Psoas muscle (tissue), 8 donors: Measurements from ENCODE around the gene SLC25A3. TPM values are rescaled to one million over a fixed set of nuclear protein-coding genes. Genes with fewer than 3 reads are reported as not detected.
A peak's percentile ranks its signal among the peaks of the same experiment; 100 is the strongest.

Experiments
- ATAC-seq, 4 donors: fragments of 200-7000 bp; cut with Tn5 transposase; one replicate each; pipeline ENCODE4 v1.9.1; 2020; ENCODE audit warnings: moderate library complexity in 3 of 4, mild to moderate bottlenecking in 2 of 4
- DNase-seq, 2 donors: peaks; one replicate each; pipeline ENCODE4 v3.0.0-alpha.2; 2020
- H3K27ac ChIP-seq: fragments of 200-600 bp; one replicate; pipeline ENCODE4 v1.8.0; 2022
- H3K27me3 ChIP-seq, 3 donors: fragments of 200-600 bp in 1 of 3; one replicate each; pipeline versions ENCODE4 v1.6.1 to v1.8.0; 2013 to 2022; ENCODE audit warnings: low read length in 2 of 3, mild to moderate bottlenecking in 2 of 3, moderate library complexity in 1 of 3; ENCODE audit not compliant: insufficient read depth in 3 of 3
- H3K36me3 ChIP-seq, 2 donors: fragments of 200-600 bp in 1 of 2; one replicate each; pipeline versions ENCODE4 v1.6.1 to v1.8.0; 2013 to 2022; ENCODE audit warnings: low read depth in 1 of 2, mild to moderate bottlenecking in 1 of 2, moderate library complexity in 1 of 2; ENCODE audit not compliant: insufficient read depth in 1 of 2
- H3K4me1 ChIP-seq: fragments of 200-600 bp; one replicate; pipeline ENCODE4 v1.8.0; 2022
- H3K4me3 ChIP-seq: fragments of 200-600 bp; one replicate; pipeline ENCODE4 v1.8.0; 2022; ENCODE audit warnings: mild to moderate bottlenecking
- H3K9me3 ChIP-seq: fragments of 200-600 bp; one replicate; pipeline ENCODE4 v1.8.0; 2022
- CTCF ChIP-seq: fragments of 200-600 bp; IDR thresholded peaks from one replicate; pipeline ENCODE4 v1.8.0; 2022; ENCODE audit warnings: antibody characterized with exemption
- WGBS, 3 donors: extraction: QIAGEN DNeasy Blood & Tissue Kit; methylation state at CpG; one replicate each; pipeline versions ENCODE4 v1.1.6 to v1.1.7; 2013; 5-methylcytosine and 5-hydroxymethylcytosine counted together
- intact Hi-C, 2 donors: fragments of 100-400 bp; cut with DNase I; formaldehyde crosslinking; loops; one replicate each; pipeline versions ENCODE4 v1.11.0 to v1.14.2; 2022
- polyA plus RNA-seq, 3 donors: library from polyadenylated mRNA; stranded (reverse); fragments of 200-250 nt; gene quantifications; one replicate each; pipeline ENCODE4 v1.2.3, GENCODE V29; 2013
- total RNA-seq, 4 donors: library from RNA; stranded (reverse); fragmentation: NEBNext Ultra II Directional in 2 of 4; extraction: Animal tissue kit (Norgen Biotek cat#: 25700) in 2 of 4; gene quantifications; one replicate each; pipeline versions ENCODE4 v1.2.1 to v1.2.4, GENCODE V29; 2021 to 2023
- donor health status: healthy with polysubstance abuse.
- donor health status: DM: no; HTN: no; CAD: no; lungs with moderate emphysema.
- donor health status: Bipolar disorder and iron deficiency.
- donor health status: healthy.
- donor health status: DM: yes; HTN: yes; CAD: no.
- donor health status: DM: no; HTN: no; CAD: no.
- donor health status: DM: no; HTN: no; CAD: no.
- donor health status: DM: yes; HTN: yes; CAD: no.

Gene SLC25A3
- total and polyA plus RNA-seq, 7 donors = 665 to 2,071 (median 1,136) TPM

GRCh38 chr12:98645572-98646067 is 52.1 kb downstream of the SLC25A3 start:
- no peak for TF ChIP-seq CTCF
- peaks cover 0 to 26% of the 10 kb centered on the region in 2 donors for H3K36me3 ChIP-seq
- no peaks in the 10 kb centered on the region for H3K9me3 ChIP-seq
- intact Hi-C loops = loop anchor here (2.0 to 5.0 kb wide), 3 partner anchors 53 to 158 kb away; partner anchors contain the start of gene SLC25A3 (in 2 of the 2)
- H3K4me3 ChIP-seq = peak overlapping the region; percentile 74
- peak overlapping the region; percentile 74 for H3K27ac ChIP-seq
- DNase-seq = no peak
- H3K27me3 ChIP-seq = no peaks in the 10 kb centered on the region
- H3K4me1 ChIP-seq = peaks cover 17% of the 10 kb centered on the region
- WGBS, 3 donors = 0 to 2% (median 1%) methylated on average over 20 to 24 of the region's 24 CpGs
- peak; percentile 7 to 38 (median 27) for ATAC-seq

GRCh38 chr12:98646294-98647090 is 53.0 kb downstream of the SLC25A3 start:
- DNase-seq (no peak), ATAC-seq (no peak)
- Histone ChIP-seq H3K36me3 (peaks cover 0 to 35% of the 10 kb centered on the region in 2 donors), H3K4me1 (peaks cover 17% of the 10 kb centered on the region), H3K27me3 (no peaks in the 10 kb centered on the region), H3K27ac (peak overlapping the region; percentile 74), H3K9me3 (no peaks in the 10 kb centered on the region), H3K4me3 (peak overlapping the region; percentile 74)
- intact Hi-C loops = loop anchor here (5.0 kb wide), 2 partner anchors 54 to 159 kb away; partner anchors contain the start of gene SLC25A3 (in 1 of the 2)
- TF ChIP-seq CTCF = peak; percentile 11
- 12 to 18% (median 13%) methylated on average over 8 of the region's 8 CpGs for WGBS, 3 donors

GRCh38 chr12:98651328-98651727 is 57.8 kb downstream of the SLC25A3 start:
- intact Hi-C loops = loop anchor here in 1 of 2 donors (10.0 kb wide), 1 partner anchor 227 kb away; no protein-coding TSS in a partner anchor
- ATAC-seq (no peak), DNase-seq (no peak)
- H3K4me3 ChIP-seq = no peak overlapping the region
- H3K27me3 ChIP-seq = no peaks in the 10 kb centered on the region
- H3K27ac ChIP-seq = no peak overlapping the region
- peaks cover 15% of the 10 kb centered on the region for H3K4me1 ChIP-seq
- no peak for TF ChIP-seq CTCF
- peaks cover 0 to 58% of the 10 kb centered on the region in 2 donors for H3K36me3 ChIP-seq
- no peaks in the 10 kb centered on the region for H3K9me3 ChIP-seq

- ATAC-seq = peak in 1 of 4 donors; percentile 59
- TF ChIP-seq CTCF = peak; percentile 63
Observed at GRCh38 chr12:98653866-98654493, 60.5 kb downstream of the SLC25A3 start.

More at GRCh38 chr12:98653866-98654493, 60.5 kb downstream of the SLC25A3 start:
- Histone ChIP-seq H3K9me3 (no peaks in the 10 kb centered on the region), H3K36me3 (peaks cover 0 to 73% of the 10 kb centered on the region in 2 donors), H3K4me1 (no peaks in the 10 kb centered on the region), H3K27ac (no peak overlapping the region), H3K27me3 (no peaks in the 10 kb centered on the region), H3K4me3 (no peak overlapping the region)
- no peak for DNase-seq
- intact Hi-C loops = loop anchor here in 1 of 2 donors (10.0 kb wide), 1 partner anchor 229 kb away; no protein-coding TSS in a partner anchor
- 88 to 98% (median 94%) methylated on average over 1 of the region's 1 CpG for WGBS, 3 donors

Other genes with a start within 250 kb of the SLC25A3 start
- gene TMPO, start 78.1 kb upstream of the SLC25A3 start, total RNA-seq = 10 to 100 TPM in 2 of 4 donors, 1 to 10 TPM in 2; 9.1 to 15.9 (median 10.8) TPM
- gene TMPO, start 78.1 kb upstream of the SLC25A3 start, polyA plus RNA-seq = 10 to 100 TPM in 1 of 3 donors, 1 to 10 TPM in 2; 5.9 to 13.1 (median 7.9) TPM
- gene IKBIP, start 51.1 kb downstream of the SLC25A3 start, total RNA-seq = 1 to 10 TPM; 2.1 to 6.0 (median 3.4) TPM
- gene IKBIP, start 51.1 kb downstream of the SLC25A3 start, polyA plus RNA-seq = 1 to 10 TPM; 2.8 to 5.1 (median 3.6) TPM
- gene APAF1, start 51.6 kb downstream of the SLC25A3 start, total RNA-seq = 1 to 10 TPM; 4.3 to 6.8 (median 5.3) TPM
- gene APAF1, start 51.6 kb downstream of the SLC25A3 start, polyA plus RNA-seq = 10 to 100 TPM in 1 of 3 donors, 1 to 10 TPM in 2; 2.0 to 10.2 (median 2.7) TPM